CD8-positive, alpha-beta memory T cell (primary cell): ENCODE data around the gene IFI27L2. TPM values are rescaled to one million over a fixed set of nuclear protein-coding genes. Genes with fewer than 3 reads are reported as not detected.

Experiments
- CTCF ChIA-PET: fragments of 350-600 bp; sonication (Branson Sonifier 250); formaldehyde crosslinking; loops from one replicate; lab custom pipeline; 2021; ENCODE audit warnings: antibody characterized with exemption; lab: Charles Lee
- POLR2A ChIA-PET: fragments of 350-600 bp; sonication (Branson Sonifier 250); formaldehyde crosslinking; loops from one replicate; lab custom pipeline; 2021; ENCODE audit warnings: antibody characterized with exemption; lab: Charles Lee
- DNase-seq, 5 donors: peaks; one replicate each; pipeline versions ENCODE4 v3.0.0 to v3.0.0-alpha.2; 2020 to 2022; ENCODE audit warnings: mixed read lengths in 1 of 5
- H3K27ac ChIP-seq: one replicate; pipeline ENCODE4 v1.7.0; 2013; ENCODE audit warnings: low read depth, mild to moderate bottlenecking, low read length, moderate library complexity
- H3K27me3 ChIP-seq: 2 replicates; pipeline ENCODE4 v1.7.0; 2013; ENCODE audit warnings: low read length, mild to moderate bottlenecking; ENCODE audit not compliant: insufficient read depth, poor library complexity, severe bottlenecking
- H3K36me3 ChIP-seq: 2 replicates; pipeline ENCODE4 v1.7.0; 2013; ENCODE audit warnings: mild to moderate bottlenecking, low read length, moderate library complexity; ENCODE audit not compliant: insufficient read depth
- H3K4me1 ChIP-seq: 2 replicates; pipeline ENCODE4 v1.7.0; 2013; ENCODE audit warnings: mild to moderate bottlenecking, low read length, moderate library complexity; ENCODE audit not compliant: insufficient read depth
- H3K4me3 ChIP-seq: 2 replicates; pipeline ENCODE4 v1.7.0; 2013; ENCODE audit warnings: mild to moderate bottlenecking, low read length
- H3K9me3 ChIP-seq: 2 replicates; pipeline ENCODE4 v1.7.0; 2013; ENCODE audit warnings: mild to moderate bottlenecking, low read length
- H3K27ac Mint-ChIP-seq, 8 donors: one replicate each; pipeline ENCODE4 v1.8.0; 2020 to 2021; ENCODE audit warnings: mixed read lengths in 8 of 8, mild to moderate bottlenecking in 6 of 8, inconsistent platforms in 3 of 8, moderate library complexity in 3 of 8
- H3K27me3 Mint-ChIP-seq, 2 donors: one replicate each; pipeline ENCODE4 v1.8.0; 2020 to 2021; ENCODE audit warnings: mixed read lengths in 2 of 2, mild to moderate bottlenecking in 1 of 2, moderate library complexity in 1 of 2
- H3K36me3 Mint-ChIP-seq, 3 donors: one replicate each; pipeline ENCODE4 v1.8.0; 2020 to 2021; ENCODE audit warnings: mixed read lengths in 3 of 3, inconsistent platforms in 1 of 3, mild to moderate bottlenecking in 1 of 3
- H3K4me1 Mint-ChIP-seq, 3 donors: one replicate each; pipeline ENCODE4 v1.8.0; 2020 to 2021; ENCODE audit warnings: mixed read lengths in 3 of 3, inconsistent platforms in 1 of 3, mild to moderate bottlenecking in 1 of 3
- H3K4me3 Mint-ChIP-seq, 7 donors: one replicate each; pipeline ENCODE4 v1.8.0; 2020 to 2021; ENCODE audit warnings: mixed read lengths in 7 of 7, mild to moderate bottlenecking in 6 of 7, moderate library complexity in 4 of 7, inconsistent platforms in 2 of 7
- H3K9me3 Mint-ChIP-seq, 5 donors: one replicate each; pipeline ENCODE4 v1.8.0; 2020 to 2022; ENCODE audit warnings: mixed read lengths in 5 of 5, mild to moderate bottlenecking in 3 of 5, moderate library complexity in 2 of 5, inconsistent platforms in 1 of 5
- polyA plus RNA-seq: library from polyadenylated mRNA; unstranded; fragments of 300-500 nt; fragmentation: Illumina TruSeq; gene quantifications from one replicate; pipeline ENCODE4 v1.2.3, GENCODE V29; 2021
- total RNA-seq, 2 experiments: library from RNA; stranded (reverse); gene quantifications; one replicate each; pipeline ENCODE4 v1.2.3, GENCODE V29; 2021

Gene IFI27L2
- total RNA-seq: 10 to 100 TPM; 55.9 to 58.5 TPM
- 95.5 TPM for polyA plus RNA-seq

GRCh38 chr14:94129111-94129757 lies at the start of gene IFI27L2:
IFI27L2 (minus strand) TSS chr14:94129604; CDS start chr14:94129564, 40 bp downstream.
- Mint-ChIP-seq H3K4me3 (peak within 1 kb of the TSS; percentile 83 to 98 (median 87)), H3K4me1 (peaks cover 14 to 25% (median 19%) of the 10 kb centered on the region in 3 donors), H3K27ac (peak within 1 kb of the TSS; percentile 55 to 93 (median 74)), H3K9me3 (no peaks in the 10 kb centered on the region), H3K27me3 (peaks cover 5 to 6% of the 10 kb centered on the region in 2 donors), H3K36me3 (peaks cover 0 to 11% (median 0%) of the 10 kb centered on the region in 3 donors)
- no peaks in the 10 kb centered on the region for H3K36me3 ChIP-seq
- H3K27ac ChIP-seq: peak within 1 kb of the TSS; percentile 63
- H3K27me3 ChIP-seq: no peaks in the 10 kb centered on the region
- peaks cover 16% of the 10 kb centered on the region for H3K4me1 ChIP-seq
- ChIA-PET POLR2A (interaction anchor here (0.6 to 1.1 kb wide), 3 partner anchors 49 to 155 kb away, joined by 3 to 4 read pairs (median 3); no protein-coding TSS in a partner anchor), CTCF (interaction anchor here (1.5 to 7.4 kb wide), 6 partner anchors 7 to 190 kb away, joined by 5 to 43 read pairs (median 15); no protein-coding TSS in a partner anchor)
- peak within 1 kb of the TSS; percentile 85 for H3K4me3 ChIP-seq
- peak; percentile 45 to 80 (median 66) for DNase-seq
- no peaks in the 10 kb centered on the region for H3K9me3 ChIP-seq

- Histone ChIP-seq H3K4me1 (peaks cover 10% of the 10 kb centered on the region), H3K27ac (no peak overlapping the region), H3K36me3 (no peaks in the 10 kb centered on the region), H3K4me3 (no peak overlapping the region), H3K27me3 (no peaks in the 10 kb centered on the region), H3K9me3 (no peaks in the 10 kb centered on the region)
- H3K9me3 Mint-ChIP-seq: no peaks in the 10 kb centered on the region
- H3K4me3 Mint-ChIP-seq: no peak overlapping the region
- H3K36me3 Mint-ChIP-seq: no peaks in the 10 kb centered on the region
- H3K27me3 Mint-ChIP-seq: peaks cover 27 to 45% of the 10 kb centered on the region in 2 donors
- no peak overlapping the region for H3K27ac Mint-ChIP-seq
- no peak for DNase-seq
- CTCF ChIA-PET: interaction anchor here (3.6 kb wide), 1 partner anchor 42 kb away, joined by 22 read pairs; no protein-coding TSS in a partner anchor
- H3K4me1 Mint-ChIP-seq: peaks cover 24 to 40% (median 35%) of the 10 kb centered on the region in 3 donors
- POLR2A ChIA-PET: interaction anchor here (0.6 kb wide), 1 partner anchor 953 kb away, joined by 3 read pairs; no protein-coding TSS in a partner anchor
These were observed 48.4 kb upstream of the IFI27L2 start for GRCh38 chr14:94177806-94178205.

DNA sequence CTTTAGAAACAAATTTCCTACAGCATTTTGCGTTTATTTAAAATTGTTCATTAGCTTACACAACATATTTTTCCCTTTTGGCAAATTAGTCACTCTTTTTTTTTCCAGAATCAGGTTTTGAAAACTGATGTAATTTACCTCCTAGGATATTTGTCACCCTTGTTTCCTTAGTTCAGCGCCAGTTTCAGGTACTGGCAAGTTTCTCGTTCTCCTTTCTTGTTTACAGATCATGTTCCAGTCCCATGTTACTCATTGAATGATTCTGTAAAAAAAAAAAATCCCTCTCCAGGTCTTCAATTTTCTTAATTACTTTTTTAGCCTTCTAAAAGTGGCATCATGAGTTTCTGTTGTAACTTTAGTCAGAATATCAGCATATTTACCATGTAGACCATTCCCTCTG lies 47.4 kb upstream of the IFI27L2 start:
- H3K27ac ChIP-seq: no peak overlapping the region
- ChIA-PET CTCF (no interaction called here), POLR2A (no interaction called here)
- no peaks in the 10 kb centered on the region for H3K36me3 Mint-ChIP-seq
- peaks cover 27 to 45% of the 10 kb centered on the region in 2 donors for H3K27me3 Mint-ChIP-seq
- H3K4me3 Mint-ChIP-seq: peak overlapping the region in 1 of 7 donors; percentile 60
- peaks cover 24 to 40% (median 35%) of the 10 kb centered on the region in 3 donors for H3K4me1 Mint-ChIP-seq
- no peak overlapping the region for H3K4me3 ChIP-seq
- no peak for DNase-seq
- H3K27ac Mint-ChIP-seq: no peak overlapping the region
- no peaks in the 10 kb centered on the region for H3K9me3 ChIP-seq
- peaks cover 10% of the 10 kb centered on the region for H3K4me1 ChIP-seq
- no peaks in the 10 kb centered on the region for H3K27me3 ChIP-seq
- no peaks in the 10 kb centered on the region for H3K9me3 Mint-ChIP-seq
- H3K36me3 ChIP-seq: no peaks in the 10 kb centered on the region

DNA sequence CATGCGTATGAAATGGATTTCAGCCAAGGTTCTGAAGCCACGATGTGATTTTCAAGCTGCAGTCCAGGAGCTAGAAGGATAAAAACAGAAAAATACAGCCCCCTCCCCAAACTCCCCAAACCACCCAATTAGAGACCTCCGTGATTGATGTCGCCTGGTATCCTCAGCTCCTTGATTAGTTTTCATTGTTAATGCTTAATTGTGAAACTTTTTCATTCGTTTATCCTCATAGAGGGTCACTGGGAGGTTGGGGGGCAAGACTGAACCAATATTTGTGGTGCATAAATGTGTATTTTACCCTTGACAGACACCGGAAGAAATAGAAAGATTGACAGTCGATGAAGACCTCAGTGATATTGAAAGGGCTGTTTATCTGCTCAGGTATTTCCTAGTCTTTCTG lies 46.3 kb upstream of the IFI27L2 start:
- Mint-ChIP-seq H3K36me3 (no peaks in the 10 kb centered on the region), H3K4me3 (peak overlapping the region; percentile 21 to 92 (median 68)), H3K27me3 (peaks cover 27 to 45% of the 10 kb centered on the region in 2 donors), H3K4me1 (peaks cover 20 to 35% (median 30%) of the 10 kb centered on the region in 3 donors), H3K27ac (peak overlapping the region in 2 of 8 donors; percentile 7 to 9), H3K9me3 (no peaks in the 10 kb centered on the region)
- H3K4me3 ChIP-seq: no peak overlapping the region
- no peaks in the 10 kb centered on the region for H3K27me3 ChIP-seq
- H3K36me3 ChIP-seq: no peaks in the 10 kb centered on the region
- DNase-seq: no peak
- H3K4me1 ChIP-seq: peaks cover 10% of the 10 kb centered on the region
- POLR2A ChIA-PET: interaction anchor here (0.8 kb wide), 1 partner anchor 94 kb away, joined by 4 read pairs; the partner anchor contains the start of genes DDX24 and IFI27L1
- CTCF ChIA-PET: interaction anchor here (1.2 to 2.8 kb wide), 6 partner anchors 14 to 236 kb away, joined by 4 to 14 read pairs (median 8); no protein-coding TSS in a partner anchor
- no peaks in the 10 kb centered on the region for H3K9me3 ChIP-seq
- H3K27ac ChIP-seq: no peak overlapping the region

GRCh38 chr14:94175011-94175745 lies 45.8 kb upstream of the IFI27L2 start:
- Mint-ChIP-seq H3K27ac (peak overlapping the region in 5 of 8 donors; percentile 7 to 84 (median 48)), H3K9me3 (no peaks in the 10 kb centered on the region), H3K4me1 (peaks cover 16 to 29% (median 24%) of the 10 kb centered on the region in 3 donors), H3K36me3 (no peaks in the 10 kb centered on the region), H3K27me3 (peaks cover 24 to 40% of the 10 kb centered on the region in 2 donors), H3K4me3 (peak overlapping the region; percentile 65 to 92 (median 68))
- no peaks in the 10 kb centered on the region for H3K9me3 ChIP-seq
- no peak overlapping the region for H3K27ac ChIP-seq
- POLR2A ChIA-PET: interaction anchor here (0.5 to 0.8 kb wide), 3 partner anchors 38 to 148 kb away, joined by 3 to 4 read pairs (median 3); partner anchors contain the start of genes DDX24 and IFI27L1
- CTCF ChIA-PET: interaction anchor here (1.2 to 2.8 kb wide), 7 partner anchors 13 to 235 kb away, joined by 4 to 14 read pairs (median 5); no protein-coding TSS in a partner anchor
- peaks cover 10% of the 10 kb centered on the region for H3K4me1 ChIP-seq
- no peak overlapping the region for H3K4me3 ChIP-seq
- peak in 1 of 5 donors; percentile 52 for DNase-seq
- no peaks in the 10 kb centered on the region for H3K27me3 ChIP-seq
- H3K36me3 ChIP-seq: no peaks in the 10 kb centered on the region

GRCh38 chr14:94174604-94175010 lies 45.2 kb upstream of the IFI27L2 start:
- H3K27ac ChIP-seq: no peak overlapping the region
- Mint-ChIP-seq H3K9me3 (no peaks in the 10 kb centered on the region), H3K27me3 (peaks cover 23 to 35% of the 10 kb centered on the region in 2 donors), H3K36me3 (no peaks in the 10 kb centered on the region), H3K27ac (no peak overlapping the region), H3K4me1 (peaks cover 16 to 29% (median 24%) of the 10 kb centered on the region in 3 donors), H3K4me3 (peak overlapping the region; percentile 65 to 83 (median 68))
- no peaks in the 10 kb centered on the region for H3K9me3 ChIP-seq
- CTCF ChIA-PET: interaction anchor here (1.2 to 2.8 kb wide), 7 partner anchors 13 to 235 kb away, joined by 4 to 14 read pairs (median 5); no protein-coding TSS in a partner anchor
- POLR2A ChIA-PET: interaction anchor here (0.6 kb wide), 1 partner anchor 38 kb away, joined by 3 read pairs; no protein-coding TSS in a partner anchor
- H3K27me3 ChIP-seq: no peaks in the 10 kb centered on the region
- H3K4me1 ChIP-seq: peaks cover 10% of the 10 kb centered on the region
- DNase-seq: no peak
- no peak overlapping the region for H3K4me3 ChIP-seq
- H3K36me3 ChIP-seq: no peaks in the 10 kb centered on the region

DNA sequence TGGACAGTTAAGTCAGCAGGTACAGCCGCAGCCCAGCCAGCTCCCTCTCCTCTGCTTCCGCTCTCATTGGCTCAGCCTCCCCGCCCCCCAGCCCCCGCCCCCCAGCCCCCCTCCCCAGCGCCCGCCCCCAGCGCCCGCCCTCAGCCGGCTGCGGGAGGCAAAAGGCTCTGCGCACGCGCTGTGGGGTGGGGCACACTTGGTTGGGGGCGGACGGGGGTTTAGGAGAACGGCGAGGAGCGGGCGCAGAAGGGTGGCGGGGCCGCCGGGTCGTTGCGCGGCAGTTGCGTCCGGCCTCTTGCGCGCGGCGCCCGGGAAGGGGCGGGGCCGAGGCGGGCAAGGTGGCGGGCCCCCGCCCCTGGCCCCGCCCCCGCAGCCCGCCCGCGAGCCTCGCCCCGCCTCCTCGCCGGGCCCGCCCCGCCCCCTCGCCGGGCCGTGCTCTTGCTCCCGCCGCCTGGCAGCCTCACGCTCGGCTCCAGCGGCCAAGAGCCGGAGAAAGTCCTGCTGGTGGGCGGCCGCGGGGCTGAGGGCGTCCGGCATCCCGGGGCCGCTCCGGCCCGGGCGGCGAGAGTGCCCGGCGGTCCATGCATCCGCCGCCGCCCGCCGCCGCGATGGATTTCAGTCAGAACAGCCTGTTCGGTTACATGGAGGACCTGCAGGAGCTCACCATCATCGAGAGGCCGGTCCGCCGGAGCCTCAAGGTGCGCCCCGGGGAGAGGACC lies 44.6 kb upstream of the IFI27L2 start, which contains the start of gene PPP4R4:
Gene PPP4R4 (plus strand): TSS at position 438 of the 719 bp plus-strand sequence. CDS start 144 bp downstream, at position 582.
- Mint-ChIP-seq H3K36me3 (no peaks in the 10 kb centered on the region), H3K4me1 (peaks cover 16 to 29% (median 24%) of the 10 kb centered on the region in 3 donors), H3K27ac (peak within 1 kb of the TSS in 7 of 8 donors; percentile 13 to 90 (median 74)), H3K9me3 (no peaks in the 10 kb centered on the region), H3K4me3 (peak within 1 kb of the TSS; percentile 81 to 96 (median 85)), H3K27me3 (peaks cover 20 to 29% of the 10 kb centered on the region in 2 donors)
- H3K36me3 ChIP-seq: no peaks in the 10 kb centered on the region
- peaks cover 10% of the 10 kb centered on the region for H3K4me1 ChIP-seq
- DNase-seq: peak; percentile 77 to 92 (median 84)
- no peak within 1 kb of the TSS for H3K27ac ChIP-seq
- no peaks in the 10 kb centered on the region for H3K9me3 ChIP-seq
- H3K4me3 ChIP-seq: peak within 1 kb of the TSS; percentile 77
- ChIA-PET POLR2A (interaction anchor here (0.6 kb wide), 1 partner anchor 37 kb away, joined by 3 read pairs; no protein-coding TSS in a partner anchor), CTCF (interaction anchor here (1.2 to 2.8 kb wide), 4 partner anchors 12 to 234 kb away, joined by 5 to 14 read pairs (median 8); no protein-coding TSS in a partner anchor)
- H3K27me3 ChIP-seq: no peaks in the 10 kb centered on the region
